Measurements from ENCODE around the gene RTN4RL2. TPM values are rescaled to one million over a fixed set of nuclear protein-coding genes. Genes with fewer than 3 reads are reported as not detected.

Gene RTN4RL2
- total and polyA plus RNA-seq, 2 donors (not counting 3 experiments of a cell fraction or from before 2014, with no cell fraction given): 0.35 to 1.3 TPM

- Histone ChIP-seq H4K20me1 (replicated peaks; ENCODE audit: control insufficient read depth, extremely low read depth, insufficient read depth, low read length) (no peaks in the 10 kb centered on the region), H3K79me2 (ENCODE audit: control insufficient read depth, insufficient read depth, low read length) (no peaks in the 10 kb centered on the region), H3K9me1 (replicated peaks; ENCODE audit: control insufficient read depth, extremely low read depth, insufficient read depth, low read length) (no peaks in the 10 kb centered on the region), H3K27me3 (ENCODE audit: control insufficient read depth in 2 of 2, insufficient read depth in 2 of 2, low read length in 2 of 2) (peaks cover 8 to 30% of the 10 kb centered on the region in 2 experiments), H3K4me3 (replicated peaks in 1 of 3; ENCODE audit: insufficient read depth in 1 of 3, low read depth in 1 of 3, low read length in 3 of 3) (no peak overlapping the region), H3K27ac (ENCODE audit: insufficient read depth, low read depth, low read length) (no peak overlapping the region), H3K9ac (replicated peaks; ENCODE audit: extremely low read depth, insufficient read depth, low read length) (no peak overlapping the region), H3K36me3 (ENCODE audit: control insufficient read depth in 2 of 2, extremely low read depth in 1 of 2, insufficient read depth in 2 of 2, low read length in 2 of 2) (no peaks in the 10 kb centered on the region), H3K4me2 (ENCODE audit: insufficient read depth, low read length) (no peak overlapping the region), H3K4me1 (ENCODE audit: control insufficient read depth, extremely low read depth, insufficient read depth, low read length) (peaks cover 11% of the 10 kb centered on the region), H3K9me3 (replicated peaks; ENCODE audit: control insufficient read depth, insufficient read depth, low read length) (no peaks in the 10 kb centered on the region), H2AFZ (ENCODE audit: low read depth, low read length) (no peak overlapping the region)
- intact Hi-C loops (cut with micrococcal nuclease): no loop called here
- dilution Hi-C loops (cut with MboI; ENCODE audit: extremely low pct_ligation_motif_present, low sequenced_read_pairs): no loop called here
- TF ChIP-seq JUN (IDR thresholded peaks at IDR 0.05; ENCODE audit: borderline replicate concordance, insufficient read depth, insufficient read length, low read depth): no peak
- TF ChIP-seq FOS (IDR thresholded peaks at IDR 0.05; ENCODE audit: borderline replicate concordance, insufficient read depth, low read length): no peak
- TF ChIP-seq GATA2 (IDR thresholded peaks at IDR 0.05; ENCODE audit: insufficient read depth, insufficient read length, low read depth, low read length): no peak
- TF ChIP-seq MYC (IDR thresholded peaks at IDR 0.05; ENCODE audit: low read depth, low read length): no peak
- no peak for TF ChIP-seq MAX (IDR thresholded peaks at IDR 0.05; ENCODE audit: insufficient read depth, insufficient read length)
- no peak for TF ChIP-seq POLR2A (IDR thresholded peaks at IDR 0.05; ENCODE audit: low read depth, low read length)
- TF ChIP-seq, protein P1, sequence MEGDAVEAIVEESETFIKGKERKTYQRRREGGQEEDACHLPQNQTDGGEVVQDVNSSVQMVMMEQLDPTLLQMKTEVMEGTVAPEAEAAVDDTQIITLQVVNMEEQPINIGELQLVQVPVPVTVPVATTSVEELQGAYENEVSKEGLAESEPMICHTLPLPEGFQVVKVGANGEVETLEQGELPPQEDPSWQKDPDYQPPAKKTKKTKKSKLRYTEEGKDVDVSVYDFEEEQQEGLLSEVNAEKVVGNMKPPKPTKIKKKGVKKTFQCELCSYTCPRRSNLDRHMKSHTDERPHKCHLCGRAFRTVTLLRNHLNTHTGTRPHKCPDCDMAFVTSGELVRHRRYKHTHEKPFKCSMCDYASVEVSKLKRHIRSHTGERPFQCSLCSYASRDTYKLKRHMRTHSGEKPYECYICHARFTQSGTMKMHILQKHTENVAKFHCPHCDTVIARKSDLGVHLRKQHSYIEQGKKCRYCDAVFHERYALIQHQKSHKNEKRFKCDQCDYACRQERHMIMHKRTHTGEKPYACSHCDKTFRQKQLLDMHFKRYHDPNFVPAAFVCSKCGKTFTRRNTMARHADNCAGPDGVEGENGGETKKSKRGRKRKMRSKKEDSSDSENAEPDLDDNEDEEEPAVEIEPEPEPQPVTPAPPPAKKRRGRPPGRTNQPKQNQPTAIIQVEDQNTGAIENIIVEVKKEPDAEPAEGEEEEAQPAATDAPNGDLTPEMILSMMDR (IDR thresholded peaks at IDR 0.05; ENCODE audit: extremely low read depth in 1 of 2, insufficient read depth in 1 of 2, low read depth in 1 of 2, low read length in 2 of 2): no peak
- no peak for TF ChIP-seq POLR2AphosphoS5 (IDR thresholded peaks at IDR 0.05; ENCODE audit: insufficient read depth, low read depth, low read length)
- no peak for TF ChIP-seq EZH2 (IDR thresholded peaks at IDR 0.05; ENCODE audit: borderline replicate concordance, low read depth, low read length, severe bottlenecking)
- BruUV-seq (replicated peaks): no TSS peak
- POLR2A ChIA-PET: no interaction called here
- FAIRE-seq (no peak), DNase-seq (ENCODE audit: low read depth, low spot score) (no peak)
- CTCF ChIA-PET: interaction anchor here (0.6 to 9.9 kb wide), 10 partner anchors 14 to 133 kb away, joined by 3 to 152 read pairs (median 4); partner anchors contain the start of genes RTN4RL2 and SLC43A1
Measured at GRCh38 chr11:57479021-57479663, 18.8 kb downstream of the RTN4RL2 start.

Measured in endothelial cell of umbilical vein (primary cell).